ENCODE data around the gene KATNAL2. TPM values are rescaled to one million over a fixed set of nuclear protein-coding genes. Genes with fewer than 3 reads are reported as not detected.
A peak's percentile ranks its signal among the peaks of the same experiment; 100 is the strongest.

The KATNAL2 gene
- total RNA-seq, 1 donor = 4.3 TPM

DNA sequence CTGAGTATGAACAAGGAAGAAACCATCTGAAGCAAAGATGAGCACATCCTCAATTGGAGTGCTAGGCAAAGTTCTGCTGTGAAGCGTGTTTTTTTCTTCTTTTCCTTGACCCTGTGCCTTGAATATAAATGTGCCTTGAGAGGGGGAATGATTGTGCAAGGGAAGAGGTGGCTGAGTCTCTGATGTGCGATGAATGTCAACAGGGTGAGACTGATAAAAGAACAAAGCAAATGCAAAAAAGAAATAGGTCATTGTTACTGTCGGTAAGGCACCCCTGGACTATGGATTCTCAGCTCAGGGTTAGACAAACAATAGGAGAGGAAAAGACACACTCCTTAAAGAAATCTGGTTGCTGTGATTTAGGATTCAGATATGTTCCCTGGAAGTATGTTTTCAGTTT is 178.4 kb downstream of the KATNAL2 start:
- TF ChIP-seq CTCF (IDR thresholded peaks at IDR 0.05; ENCODE audit: extremely low read depth, low read depth, low read length) = no peak
- Histone ChIP-seq H4K20me1 (ENCODE audit: insufficient read depth, low read length) (no peaks in the 10 kb centered on the region), H3K27ac (ENCODE audit: low read depth, low read length) (no peak overlapping the region), H3K4me3 (ENCODE audit: insufficient read depth, low read length) (no peak overlapping the region), H3K36me3 (ENCODE audit: insufficient read depth, low read length) (no peaks in the 10 kb centered on the region), H3K79me2 (ENCODE audit: insufficient read depth, low read length) (no peaks in the 10 kb centered on the region), H3K4me1 (ENCODE audit: insufficient read depth, low read length) (no peaks in the 10 kb centered on the region), H3K27me3 (ENCODE audit: insufficient read depth, low read length) (no peaks in the 10 kb centered on the region), H2AFZ (ENCODE audit: low read length) (no peak overlapping the region), H3K4me2 (ENCODE audit: insufficient read depth, low read length) (no peak overlapping the region), H3K9me3 (ENCODE audit: low read depth, low read length) (no peaks in the 10 kb centered on the region)
- DNase-seq (ENCODE audit: insufficient read length, low spot score, missing footprints) = no peak

DNA sequence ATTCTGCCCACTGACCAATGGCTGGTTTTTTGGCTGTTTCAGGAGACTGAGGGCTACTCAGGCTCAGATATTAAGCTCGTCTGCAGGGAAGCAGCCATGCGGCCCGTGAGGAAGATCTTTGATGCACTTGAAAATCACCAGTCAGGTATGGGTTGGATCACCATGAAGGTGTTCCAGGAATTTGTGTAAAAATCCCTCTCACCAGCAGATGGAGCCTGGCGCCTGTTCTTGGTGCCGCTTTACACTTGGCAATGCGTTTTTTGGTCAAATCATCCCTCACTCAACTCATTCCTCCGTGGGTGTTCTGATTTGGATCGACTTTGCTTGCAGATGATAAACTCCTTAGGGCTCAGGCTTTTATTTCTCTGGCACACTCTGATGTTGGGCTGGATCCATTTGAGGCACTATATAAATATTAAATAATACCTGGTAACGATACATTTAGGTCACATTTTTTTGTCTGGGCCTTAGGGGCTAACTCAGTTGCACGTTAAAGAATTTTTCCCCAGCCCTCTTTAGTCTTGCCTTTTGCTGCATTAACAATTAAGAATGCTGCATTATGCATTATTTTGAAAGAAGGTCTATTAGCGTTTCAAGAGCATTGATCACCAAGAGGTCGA is 182.9 kb downstream of the KATNAL2 start:
- Histone ChIP-seq H3K27ac (ENCODE audit: low read depth, low read length) (no peak overlapping the region), H3K4me3 (ENCODE audit: insufficient read depth, low read length) (no peak overlapping the region), H3K27me3 (ENCODE audit: insufficient read depth, low read length) (no peaks in the 10 kb centered on the region), H3K4me2 (ENCODE audit: insufficient read depth, low read length) (no peak overlapping the region), H4K20me1 (ENCODE audit: insufficient read depth, low read length) (no peaks in the 10 kb centered on the region), H3K79me2 (ENCODE audit: insufficient read depth, low read length) (no peaks in the 10 kb centered on the region), H3K36me3 (ENCODE audit: insufficient read depth, low read length) (peaks cover 4% of the 10 kb centered on the region), H3K9me3 (ENCODE audit: low read depth, low read length) (no peaks in the 10 kb centered on the region), H3K4me1 (ENCODE audit: insufficient read depth, low read length) (no peaks in the 10 kb centered on the region), H2AFZ (ENCODE audit: low read length) (no peak overlapping the region)
- peak; percentile 86 for TF ChIP-seq CTCF (IDR thresholded peaks at IDR 0.05; ENCODE audit: extremely low read depth, low read depth, low read length)
- peak; percentile 66 for DNase-seq (ENCODE audit: insufficient read length, low spot score, missing footprints)

DNA sequence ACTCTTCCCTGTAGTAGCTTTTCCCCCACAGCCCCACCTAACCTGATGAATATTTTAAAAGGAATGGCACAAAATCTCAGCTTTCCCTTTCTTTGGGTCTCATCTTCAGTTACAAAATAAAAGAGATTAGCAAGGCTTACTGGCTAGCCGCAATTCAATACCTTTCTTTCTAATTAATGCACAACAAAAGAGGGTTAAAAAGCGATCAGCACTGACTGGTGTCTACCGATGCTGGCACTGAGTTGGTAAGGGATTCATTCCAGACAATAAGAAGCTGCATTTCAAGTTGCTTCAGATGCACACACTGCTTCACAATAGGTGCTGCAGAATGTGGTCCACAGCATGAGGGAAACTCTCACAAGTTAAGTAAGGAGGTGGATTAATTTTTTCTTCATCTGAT is 191.0 kb downstream of the KATNAL2 start:
- TF ChIP-seq CTCF (IDR thresholded peaks at IDR 0.05; ENCODE audit: extremely low read depth, low read depth, low read length) = no peak
- Histone ChIP-seq H3K27me3 (ENCODE audit: insufficient read depth, low read length) (no peaks in the 10 kb centered on the region), H3K27ac (ENCODE audit: low read depth, low read length) (no peak overlapping the region), H3K36me3 (ENCODE audit: insufficient read depth, low read length) (peaks cover 29% of the 10 kb centered on the region), H2AFZ (ENCODE audit: low read length) (no peak overlapping the region), H3K4me3 (ENCODE audit: insufficient read depth, low read length) (no peak overlapping the region), H3K4me1 (ENCODE audit: insufficient read depth, low read length) (no peaks in the 10 kb centered on the region), H3K4me2 (ENCODE audit: insufficient read depth, low read length) (no peak overlapping the region), H3K79me2 (ENCODE audit: insufficient read depth, low read length) (no peaks in the 10 kb centered on the region), H3K9me3 (ENCODE audit: low read depth, low read length) (no peaks in the 10 kb centered on the region), H4K20me1 (ENCODE audit: insufficient read depth, low read length) (peaks cover 4% of the 10 kb centered on the region)
- DNase-seq (ENCODE audit: insufficient read length, low spot score, missing footprints) = no peak

GRCh38 chr18:47108998-47109405 is 191.6 kb downstream of the KATNAL2 start:
- DNase-seq (ENCODE audit: insufficient read length, low spot score, missing footprints) = no peak

More at GRCh38 chr18:47108998-47109405, 191.6 kb downstream of the KATNAL2 start:
- Histone ChIP-seq H3K9me3 (ENCODE audit: low read depth, low read length) (no peaks in the 10 kb centered on the region), H3K27ac (ENCODE audit: low read depth, low read length) (no peak overlapping the region), H3K36me3 (ENCODE audit: insufficient read depth, low read length) (peaks cover 29% of the 10 kb centered on the region), H3K4me3 (ENCODE audit: insufficient read depth, low read length) (no peak overlapping the region), H3K79me2 (ENCODE audit: insufficient read depth, low read length) (no peaks in the 10 kb centered on the region), H2AFZ (ENCODE audit: low read length) (no peak overlapping the region), H3K4me2 (ENCODE audit: insufficient read depth, low read length) (no peak overlapping the region), H3K27me3 (ENCODE audit: insufficient read depth, low read length) (no peaks in the 10 kb centered on the region), H4K20me1 (ENCODE audit: insufficient read depth, low read length) (peaks cover 8% of the 10 kb centered on the region), H3K4me1 (ENCODE audit: insufficient read depth, low read length) (no peaks in the 10 kb centered on the region)
- TF ChIP-seq CTCF (IDR thresholded peaks at IDR 0.05; ENCODE audit: extremely low read depth, low read depth, low read length) = no peak
